ENCODE data around the gene GALNT11.
"Not testable (repeated sequence)": the region's sequence is repeated elsewhere in the genome, so short reads cannot be mapped to it uniquely, and the experiment has no call there.

Gene GALNT11

GRCh38 chr7:152038410-152038809, 12.9 kb downstream of the GALNT11 start:
- not testable (repeated sequence) for H3K27me3 ChIP-seq (ENCODE audit: insufficient read depth, low read length); H2AK5ac ChIP-seq (ENCODE audit: low read length); H3K9me3 ChIP-seq (ENCODE audit: insufficient read depth, low read depth, low read length); H3K79me1 ChIP-seq (ENCODE audit: low read length); H2AFZ ChIP-seq (ENCODE audit: insufficient read depth, low read length, poor library complexity); H2BK5ac ChIP-seq (ENCODE audit: low read depth, low read length, poor library complexity); H3K4me1 ChIP-seq (ENCODE audit: control insufficient read depth in 1 of 2, insufficient read depth in 2 of 2, low read length in 2 of 2); H3K4me2 ChIP-seq (ENCODE audit: low read length); H3K4ac ChIP-seq (ENCODE audit: low read depth, low read length); H4K8ac ChIP-seq (ENCODE audit: low read depth, low read length); H4K12ac ChIP-seq (ENCODE audit: low read depth, low read length); H3K23ac ChIP-seq (ENCODE audit: low read length); H3K9ac ChIP-seq (ENCODE audit: low read length); H3K79me2 ChIP-seq (ENCODE audit: control insufficient read depth, insufficient read depth, low read length, poor library complexity); H4K91ac ChIP-seq (ENCODE audit: low read depth, low read length); H3K4me3 ChIP-seq (ENCODE audit: low read depth, low read length); H3K18ac ChIP-seq (ENCODE audit: low read length); H3K14ac ChIP-seq (ENCODE audit: low read length); H2BK120ac ChIP-seq (ENCODE audit: insufficient read depth, low read length, poor library complexity); H3K36me3 ChIP-seq (ENCODE audit: control insufficient read depth in 1 of 2, insufficient read depth in 2 of 2, low read length in 2 of 2); H3K27ac ChIP-seq (ENCODE audit: low read depth, low read length); H2BK12ac ChIP-seq (ENCODE audit: low read length); DNase-seq
- WGBS (ENCODE audit: extremely low coverage, insufficient coverage, insufficient read length) = no CpG with 5 or more reads among the region's 5 CpGs

DNA sequence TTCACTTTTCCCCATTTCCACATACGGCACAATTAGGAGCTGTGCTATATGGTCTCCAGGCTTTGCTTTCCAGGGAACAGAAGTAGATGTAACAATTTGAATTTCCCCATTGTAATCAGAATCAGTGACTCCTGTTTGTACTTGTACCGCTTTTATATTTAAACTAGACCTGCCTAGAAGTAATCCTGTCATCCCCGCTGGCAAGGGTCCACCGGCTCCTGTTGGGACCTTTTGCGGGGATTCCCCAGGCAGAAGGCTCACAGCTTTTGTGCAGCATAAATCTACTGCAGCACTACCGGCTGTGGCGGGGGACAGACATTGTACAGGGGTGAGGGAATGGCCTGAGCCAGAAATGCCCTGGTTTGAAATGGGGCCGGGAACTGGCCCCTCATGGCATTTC, 17.6 kb downstream of the GALNT11 start:
- not testable (repeated sequence) for DNase-seq; H3K23ac ChIP-seq (ENCODE audit: low read length); H2BK5ac ChIP-seq (ENCODE audit: low read depth, low read length, poor library complexity); H3K79me1 ChIP-seq (ENCODE audit: low read length); H3K4me2 ChIP-seq (ENCODE audit: low read length); H3K27ac ChIP-seq (ENCODE audit: low read depth, low read length); H3K4ac ChIP-seq (ENCODE audit: low read depth, low read length); H3K79me2 ChIP-seq (ENCODE audit: control insufficient read depth, insufficient read depth, low read length, poor library complexity); H2AFZ ChIP-seq (ENCODE audit: insufficient read depth, low read length, poor library complexity); H4K91ac ChIP-seq (ENCODE audit: low read depth, low read length); H3K4me1 ChIP-seq (ENCODE audit: control insufficient read depth in 1 of 2, insufficient read depth in 2 of 2, low read length in 2 of 2); H3K18ac ChIP-seq (ENCODE audit: low read length); H2BK12ac ChIP-seq (ENCODE audit: low read length); H3K9me3 ChIP-seq (ENCODE audit: insufficient read depth, low read depth, low read length); H4K12ac ChIP-seq (ENCODE audit: low read depth, low read length); H3K27me3 ChIP-seq (ENCODE audit: insufficient read depth, low read length); H4K8ac ChIP-seq (ENCODE audit: low read depth, low read length); H2BK120ac ChIP-seq (ENCODE audit: insufficient read depth, low read length, poor library complexity); H2AK5ac ChIP-seq (ENCODE audit: low read length); H3K9ac ChIP-seq (ENCODE audit: low read length); H3K4me3 ChIP-seq (ENCODE audit: low read depth, low read length); H3K36me3 ChIP-seq (ENCODE audit: control insufficient read depth in 1 of 2, insufficient read depth in 2 of 2, low read length in 2 of 2); H3K14ac ChIP-seq (ENCODE audit: low read length)
- WGBS (ENCODE audit: extremely low coverage, insufficient coverage, insufficient read length) = no CpG with 5 or more reads among the region's 8 CpGs

DNA sequence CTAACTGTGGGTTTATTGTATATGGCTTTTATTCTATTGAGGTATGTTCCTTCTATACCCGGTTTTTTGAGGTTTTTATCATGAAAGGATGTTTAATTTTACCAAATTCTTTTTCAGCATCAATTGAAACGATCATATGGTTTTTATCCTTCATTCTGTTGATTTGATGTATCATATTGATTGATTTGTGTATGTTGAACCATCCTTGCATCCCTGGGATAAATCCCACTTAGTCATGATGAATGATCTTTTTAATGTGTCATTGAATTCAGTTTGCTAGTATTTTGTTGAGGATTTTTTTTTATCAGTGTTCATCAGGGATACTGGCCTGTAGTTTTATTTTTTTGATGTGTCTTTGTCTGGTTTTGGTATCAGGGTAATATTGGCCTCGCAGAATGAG, 19.4 kb downstream of the GALNT11 start:
- not testable (repeated sequence) for H3K79me1 ChIP-seq (ENCODE audit: low read length); H2BK120ac ChIP-seq (ENCODE audit: insufficient read depth, low read length, poor library complexity); H3K4ac ChIP-seq (ENCODE audit: low read depth, low read length); H2BK12ac ChIP-seq (ENCODE audit: low read length); H3K27ac ChIP-seq (ENCODE audit: low read depth, low read length); H4K91ac ChIP-seq (ENCODE audit: low read depth, low read length); H2AFZ ChIP-seq (ENCODE audit: insufficient read depth, low read length, poor library complexity); H3K14ac ChIP-seq (ENCODE audit: low read length); H3K4me2 ChIP-seq (ENCODE audit: low read length); H3K27me3 ChIP-seq (ENCODE audit: insufficient read depth, low read length); H3K23ac ChIP-seq (ENCODE audit: low read length); H2BK5ac ChIP-seq (ENCODE audit: low read depth, low read length, poor library complexity); H3K36me3 ChIP-seq (ENCODE audit: control insufficient read depth in 1 of 2, insufficient read depth in 2 of 2, low read length in 2 of 2); H4K12ac ChIP-seq (ENCODE audit: low read depth, low read length); H2AK5ac ChIP-seq (ENCODE audit: low read length); H3K4me3 ChIP-seq (ENCODE audit: low read depth, low read length); H3K18ac ChIP-seq (ENCODE audit: low read length); H3K79me2 ChIP-seq (ENCODE audit: control insufficient read depth, insufficient read depth, low read length, poor library complexity); H3K4me1 ChIP-seq (ENCODE audit: control insufficient read depth in 1 of 2, insufficient read depth in 2 of 2, low read length in 2 of 2); H4K8ac ChIP-seq (ENCODE audit: low read depth, low read length); DNase-seq; H3K9ac ChIP-seq (ENCODE audit: low read length); H3K9me3 ChIP-seq (ENCODE audit: insufficient read depth, low read depth, low read length)
- no CpG with 5 or more reads among the region's 3 CpGs for WGBS (ENCODE audit: extremely low coverage, insufficient coverage, insufficient read length)

- H3K27me3 ChIP-seq (ENCODE audit: insufficient read depth, low read length) = no peaks in the 10 kb centered on the region
- no peaks in the 10 kb centered on the region for H3K4me1 ChIP-seq (ENCODE audit: control insufficient read depth in 1 of 2, insufficient read depth in 2 of 2, low read length in 2 of 2)
- no peak overlapping the region for H3K4me3 ChIP-seq (ENCODE audit: low read depth, low read length)
- H3K4ac ChIP-seq (ENCODE audit: low read depth, low read length) = no peak overlapping the region
- H3K4me2 ChIP-seq (ENCODE audit: low read length) = no peak overlapping the region
- H3K36me3 ChIP-seq (ENCODE audit: control insufficient read depth in 1 of 2, insufficient read depth in 2 of 2, low read length in 2 of 2) = peaks cover 0 to 2% of the 10 kb centered on the region in 2 experiments
- H2BK120ac ChIP-seq (ENCODE audit: insufficient read depth, low read length, poor library complexity) = no peak overlapping the region
- H3K9me3 ChIP-seq (ENCODE audit: insufficient read depth, low read depth, low read length) = no peaks in the 10 kb centered on the region
- no peak for DNase-seq
- H3K79me1 ChIP-seq (ENCODE audit: low read length) = no peaks in the 10 kb centered on the region
- H4K12ac ChIP-seq (ENCODE audit: low read depth, low read length) = no peak overlapping the region
- no peak overlapping the region for H3K27ac ChIP-seq (ENCODE audit: low read depth, low read length)
- H3K18ac ChIP-seq (ENCODE audit: low read length) = no peak overlapping the region
- H2BK12ac ChIP-seq (ENCODE audit: low read length) = no peak overlapping the region
- no peak overlapping the region for H2BK5ac ChIP-seq (ENCODE audit: low read depth, low read length, poor library complexity)
- no peaks in the 10 kb centered on the region for H3K79me2 ChIP-seq (ENCODE audit: control insufficient read depth, insufficient read depth, low read length, poor library complexity)
- no peak overlapping the region for H3K9ac ChIP-seq (ENCODE audit: low read length)
- H2AFZ ChIP-seq (ENCODE audit: insufficient read depth, low read length, poor library complexity) = no peak overlapping the region
- no peak overlapping the region for H2AK5ac ChIP-seq (ENCODE audit: low read length)
- H4K8ac ChIP-seq (ENCODE audit: low read depth, low read length) = no peak overlapping the region
- H3K14ac ChIP-seq (ENCODE audit: low read length) = no peak overlapping the region
- H4K91ac ChIP-seq (ENCODE audit: low read depth, low read length) = no peak overlapping the region
- no peak overlapping the region for H3K23ac ChIP-seq (ENCODE audit: low read length)
These were observed 21.1 kb downstream of the GALNT11 start for GRCh38 chr7:152046531-152046930.

GRCh38 chr7:152048051-152048450, 22.6 kb downstream of the GALNT11 start:
- Histone ChIP-seq H3K9me3 (ENCODE audit: insufficient read depth, low read depth, low read length) (no peaks in the 10 kb centered on the region), H2BK120ac (ENCODE audit: insufficient read depth, low read length, poor library complexity) (no peak overlapping the region), H4K91ac (ENCODE audit: low read depth, low read length) (no peak overlapping the region), H2AFZ (ENCODE audit: insufficient read depth, low read length, poor library complexity) (no peak overlapping the region), H3K23ac (ENCODE audit: low read length) (no peak overlapping the region), H3K79me1 (ENCODE audit: low read length) (no peaks in the 10 kb centered on the region), H3K4ac (ENCODE audit: low read depth, low read length) (no peak overlapping the region), H3K4me1 (ENCODE audit: control insufficient read depth in 1 of 2, insufficient read depth in 2 of 2, low read length in 2 of 2) (no peaks in the 10 kb centered on the region), H4K8ac (ENCODE audit: low read depth, low read length) (no peak overlapping the region), H3K36me3 (ENCODE audit: control insufficient read depth in 1 of 2, insufficient read depth in 2 of 2, low read length in 2 of 2) (peaks cover 0 to 2% of the 10 kb centered on the region in 2 experiments), H2AK5ac (ENCODE audit: low read length) (no peak overlapping the region), H3K79me2 (ENCODE audit: control insufficient read depth, insufficient read depth, low read length, poor library complexity) (no peaks in the 10 kb centered on the region), H3K18ac (ENCODE audit: low read length) (no peak overlapping the region), H3K14ac (ENCODE audit: low read length) (no peak overlapping the region), H4K12ac (ENCODE audit: low read depth, low read length) (no peak overlapping the region), H3K4me3 (ENCODE audit: low read depth, low read length) (no peak overlapping the region), H2BK5ac (ENCODE audit: low read depth, low read length, poor library complexity) (no peak overlapping the region), H2BK12ac (ENCODE audit: low read length) (no peak overlapping the region), H3K27ac (ENCODE audit: low read depth, low read length) (no peak overlapping the region), H3K27me3 (ENCODE audit: insufficient read depth, low read length) (no peaks in the 10 kb centered on the region), H3K9ac (ENCODE audit: low read length) (no peak overlapping the region), H3K4me2 (ENCODE audit: low read length) (no peak overlapping the region)
- DNase-seq = no peak
- WGBS (ENCODE audit: extremely low coverage, insufficient coverage, insufficient read length) = no CpG with 5 or more reads among the region's 2 CpGs
